HS-5 (cell line): Measurements from ENCODE around the gene CSNK2A1.
"Not testable (repeated sequence)": the region's sequence is repeated elsewhere in the genome, so short reads cannot be mapped to it uniquely, and the experiment has no call there.

Experiments
- DNase-seq: peaks from one replicate; pipeline ENCODE4 v3.0.0-alpha.2; 2012; ENCODE audit warnings: low read depth

The CSNK2A1 gene

DNA sequence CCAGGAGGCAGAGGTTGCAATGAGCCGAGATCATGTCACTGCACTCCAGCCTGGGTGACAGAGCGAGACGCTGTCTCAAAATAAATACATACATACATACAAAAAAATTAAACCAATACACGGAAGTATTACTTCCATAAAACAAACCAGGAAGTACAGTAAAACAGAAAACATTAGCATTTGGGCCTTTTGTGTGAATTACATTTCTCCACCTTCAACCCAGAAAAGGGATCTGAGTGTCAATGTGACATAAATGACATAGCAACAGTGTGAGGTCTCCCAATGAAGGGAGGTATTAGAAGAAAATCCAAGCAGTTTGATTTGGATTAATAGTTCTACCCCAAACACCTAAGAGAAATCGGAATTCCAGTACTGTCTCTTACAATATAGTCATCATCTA is 10.1 kb downstream of the CSNK2A1 start:
- DNase-seq: no peak

GRCh38 chr20:532530-532929 is 11.1 kb downstream of the CSNK2A1 start:
- no peak for DNase-seq

DNA sequence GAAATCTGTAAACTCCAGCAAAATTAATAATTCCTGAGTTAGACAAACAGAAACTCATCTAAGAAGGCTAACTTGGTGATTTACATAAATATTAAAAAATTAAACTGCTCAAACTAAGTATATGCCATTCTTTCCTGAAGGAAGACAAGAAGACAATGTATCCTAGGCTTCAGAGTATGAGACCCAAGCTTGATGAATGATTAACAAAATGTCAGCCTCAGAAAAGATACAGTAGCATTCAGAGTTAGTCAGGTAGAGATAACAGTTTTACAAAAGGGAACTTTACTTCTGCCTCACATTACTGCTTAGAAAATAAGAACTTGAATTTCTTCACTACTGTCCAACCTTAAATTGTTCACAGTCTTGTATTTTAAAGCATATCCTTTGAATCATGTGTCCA is 12.0 kb downstream of the CSNK2A1 start:
- no peak for DNase-seq

DNA sequence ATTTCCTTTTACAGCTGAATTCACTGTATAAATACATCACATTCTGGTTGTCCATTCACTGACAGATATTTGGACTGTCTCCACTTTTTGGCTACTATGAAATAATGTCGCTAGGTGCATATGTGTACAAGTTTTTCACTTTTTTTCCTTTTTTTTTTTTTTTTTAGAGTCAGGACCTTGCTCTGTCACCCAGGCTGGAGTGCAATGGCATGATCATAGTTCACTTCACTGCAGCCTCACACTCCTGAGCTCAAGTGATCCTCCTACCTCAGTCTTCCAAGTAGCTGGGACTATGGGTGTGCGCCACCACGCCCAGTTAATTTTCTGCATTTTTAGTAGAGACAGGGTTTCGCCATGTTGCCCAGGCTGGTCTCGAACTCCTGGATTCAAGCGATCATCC is 13.3 kb downstream of the CSNK2A1 start:
- DNase-seq: no peak

DNA sequence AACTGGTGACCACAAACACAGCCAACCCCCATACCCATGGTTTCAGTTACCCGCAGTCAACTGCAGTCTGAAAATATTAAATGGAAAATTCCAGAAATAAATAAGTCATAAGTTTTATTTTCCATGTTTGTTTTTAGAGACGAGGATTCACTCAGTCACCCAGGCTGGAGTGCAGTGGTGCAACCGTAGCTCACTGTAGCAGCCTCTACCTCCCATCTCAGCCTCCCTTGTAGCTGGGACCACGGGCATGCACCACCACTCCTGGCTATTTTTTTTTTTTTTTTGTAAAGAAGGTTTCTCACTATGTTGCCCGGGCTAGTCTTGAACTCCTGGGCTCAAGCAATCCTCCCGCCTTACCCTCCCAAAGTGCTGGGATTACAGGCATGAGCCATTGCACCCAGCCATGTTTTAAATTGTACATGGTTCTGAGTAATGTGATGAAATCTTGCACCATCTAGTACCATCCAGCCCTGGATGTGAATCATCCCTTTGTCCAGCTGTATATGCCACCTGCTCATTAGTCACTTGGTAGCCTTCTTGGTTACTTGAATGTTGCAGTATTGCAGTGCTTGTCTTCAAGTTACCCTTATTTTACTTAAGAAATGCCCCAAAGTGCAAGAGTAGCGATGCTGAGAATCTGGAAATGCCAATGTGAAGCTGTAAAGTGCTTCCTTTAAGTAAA is 14.5 kb downstream of the CSNK2A1 start:
- peak; percentile 83 for DNase-seq

- no peak for DNase-seq
Measured at GRCh38 chr20:527571-527886, 16.1 kb downstream of the CSNK2A1 start.

GRCh38 chr20:521860-522259 is 21.7 kb downstream of the CSNK2A1 start:
- no peak for DNase-seq

DNA sequence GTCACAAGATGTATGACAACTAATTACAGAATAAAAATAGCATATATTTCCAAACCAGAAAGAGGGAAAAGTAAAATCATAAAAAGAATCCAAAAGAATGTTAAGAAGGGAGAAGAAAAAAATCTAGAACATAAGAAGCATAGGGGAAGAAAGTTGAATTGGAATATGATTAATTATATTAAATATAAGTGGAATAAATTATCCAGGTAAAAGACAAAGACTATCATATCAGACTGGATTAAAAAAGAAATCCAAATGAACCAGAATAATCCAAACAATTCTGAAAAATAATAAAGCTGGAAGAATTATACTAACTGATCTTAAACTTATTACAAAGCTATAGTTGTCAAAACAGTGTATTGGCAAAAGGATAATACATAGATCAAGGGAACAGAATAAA is 23.6 kb downstream of the CSNK2A1 start:
- DNase-seq: no peak

DNA sequence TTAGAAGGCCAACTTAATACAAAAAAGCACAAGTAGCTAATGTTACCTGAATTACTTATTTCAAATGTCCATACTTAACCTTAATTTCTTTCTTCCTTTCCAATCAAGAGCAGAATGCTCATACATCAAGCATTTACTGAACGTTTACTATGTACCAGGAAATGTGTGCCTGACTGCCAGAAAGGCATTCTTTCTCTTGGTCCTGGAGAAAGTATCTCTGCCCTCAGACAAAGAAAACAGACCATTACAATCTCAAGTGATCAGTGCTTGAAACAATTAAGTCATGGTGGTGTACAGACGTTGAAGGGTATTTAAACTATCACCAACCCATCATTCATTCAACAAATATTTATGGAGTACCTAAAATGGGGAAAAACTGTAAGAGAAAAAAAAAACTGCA is 26.4 kb downstream of the CSNK2A1 start:
- no peak for DNase-seq

- DNase-seq: no peak
Measured at GRCh38 chr20:516799-517198, 26.8 kb downstream of the CSNK2A1 start.

- DNase-seq: no peak
Measured at GRCh38 chr20:515696-516095, 27.9 kb downstream of the CSNK2A1 start.

GRCh38 chr20:513429-513828 is 30.2 kb downstream of the CSNK2A1 start:
- no peak for DNase-seq

DNA sequence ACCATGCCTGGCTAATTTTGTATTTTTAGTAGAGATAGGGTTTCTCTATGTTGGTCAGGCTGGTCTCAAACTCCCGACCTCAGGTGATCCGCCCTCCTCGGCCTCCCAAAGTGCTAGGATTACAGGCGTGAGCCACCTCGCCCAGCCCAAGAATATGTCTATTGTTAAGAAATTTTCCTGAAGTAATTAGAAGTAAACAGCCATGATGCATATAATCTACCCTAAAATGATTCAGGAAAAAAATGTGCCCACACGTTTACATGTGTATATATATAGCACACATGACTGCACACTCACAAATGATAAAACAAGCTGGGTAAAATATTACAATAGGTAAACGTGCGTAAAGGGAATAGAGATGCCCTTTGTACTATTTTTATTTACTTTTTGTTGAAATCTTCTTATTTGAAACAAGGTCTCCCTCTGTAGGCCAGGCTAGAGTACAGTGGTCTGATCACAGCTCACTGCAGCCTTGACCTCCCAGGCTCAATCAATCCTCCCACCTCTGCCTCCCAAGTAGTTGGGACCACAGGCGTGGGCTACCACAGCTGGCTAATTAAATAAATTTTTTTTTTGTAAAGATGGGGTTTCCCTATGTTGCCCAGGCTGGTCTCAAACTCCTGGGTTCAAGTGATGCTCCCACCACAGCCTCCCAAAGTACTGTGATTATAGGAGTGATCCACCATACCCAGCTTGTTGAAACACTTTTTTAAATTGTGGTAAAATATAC is 33.1 kb downstream of the CSNK2A1 start:
- not testable (repeated sequence) for DNase-seq

DNA sequence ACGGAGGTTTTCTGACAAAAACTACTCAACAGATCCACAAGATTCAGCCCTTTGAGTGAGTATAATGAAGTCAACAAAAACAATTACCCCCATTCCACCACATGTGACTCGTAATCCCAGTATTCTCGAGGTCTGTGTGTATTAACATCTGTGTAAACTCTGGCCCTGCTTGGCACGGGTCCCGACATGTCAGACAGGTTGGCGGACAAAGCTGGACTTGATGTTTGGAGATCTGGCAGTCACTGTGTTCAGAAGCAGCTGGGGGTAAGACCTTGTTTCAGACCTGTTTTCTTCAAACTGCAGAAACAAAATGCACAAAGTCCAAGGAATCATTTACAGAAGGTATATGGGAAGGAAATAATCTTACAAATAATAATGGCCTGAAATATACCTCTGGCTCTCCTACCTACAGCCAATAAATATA is 35.2 kb downstream of the CSNK2A1 start:
- DNase-seq: peak; percentile 10

- DNase-seq: no peak
Measured at GRCh38 chr20:507761-508332, 35.7 kb downstream of the CSNK2A1 start.

- no peak for DNase-seq
Measured at GRCh38 chr20:507006-507758, 36.4 kb downstream of the CSNK2A1 start.

DNA sequence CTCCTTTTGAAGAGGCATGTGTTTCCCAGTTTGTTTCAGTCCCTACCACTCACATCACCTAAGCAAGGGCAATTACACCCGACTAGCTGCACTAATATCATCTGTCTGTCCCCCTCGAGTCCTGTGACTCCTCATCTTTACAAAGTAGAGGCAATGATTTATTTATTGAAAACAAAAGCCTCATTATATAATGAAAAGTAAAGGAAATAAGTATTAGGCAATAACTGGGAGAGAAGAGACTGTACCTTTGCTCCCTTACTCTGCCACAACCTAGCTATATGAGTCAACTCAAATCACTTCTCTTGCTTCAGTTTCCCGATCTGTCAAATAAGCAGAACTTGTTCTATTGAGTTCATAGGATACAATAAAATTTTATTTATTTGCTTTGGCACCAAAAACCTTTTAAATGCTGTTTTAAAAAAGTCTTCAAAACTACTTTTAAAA is 38.9 kb downstream of the CSNK2A1 start:
- DNase-seq: no peak

DNA sequence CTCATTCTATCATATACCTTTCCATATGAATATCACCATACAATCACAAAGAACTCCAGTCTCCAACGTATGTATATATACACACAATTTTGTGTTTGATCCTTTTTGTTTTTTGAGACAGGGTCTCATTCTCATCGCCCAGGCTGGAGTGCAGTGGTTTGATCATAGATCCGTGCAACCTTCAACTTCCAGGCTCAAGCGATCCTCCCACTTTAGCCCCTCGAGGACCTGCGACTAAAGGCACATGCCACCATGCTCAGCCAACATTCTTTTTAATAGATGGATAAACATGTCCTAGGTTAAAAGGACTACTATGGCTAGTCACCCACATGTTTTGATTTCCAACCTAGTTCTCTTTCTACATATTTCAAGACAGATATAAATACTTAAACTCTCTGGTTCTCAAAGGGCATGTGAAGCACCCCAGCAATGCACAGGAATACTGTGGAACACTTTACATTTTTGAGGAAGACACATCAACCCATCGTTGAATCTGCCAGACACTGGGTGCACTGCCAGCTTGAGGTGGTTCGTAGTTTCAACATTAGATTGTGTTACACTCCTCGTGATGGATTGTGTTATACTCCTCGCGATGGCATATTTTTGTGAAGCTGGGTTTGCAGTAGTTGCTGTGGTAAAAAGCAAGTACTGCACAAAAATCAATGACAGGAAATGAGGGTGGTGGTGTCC is 40.4 kb downstream of the CSNK2A1 start:
- DNase-seq: no peak

- no peak for DNase-seq
Measured at GRCh38 chr20:497979-498378, 45.6 kb downstream of the CSNK2A1 start.

DNA sequence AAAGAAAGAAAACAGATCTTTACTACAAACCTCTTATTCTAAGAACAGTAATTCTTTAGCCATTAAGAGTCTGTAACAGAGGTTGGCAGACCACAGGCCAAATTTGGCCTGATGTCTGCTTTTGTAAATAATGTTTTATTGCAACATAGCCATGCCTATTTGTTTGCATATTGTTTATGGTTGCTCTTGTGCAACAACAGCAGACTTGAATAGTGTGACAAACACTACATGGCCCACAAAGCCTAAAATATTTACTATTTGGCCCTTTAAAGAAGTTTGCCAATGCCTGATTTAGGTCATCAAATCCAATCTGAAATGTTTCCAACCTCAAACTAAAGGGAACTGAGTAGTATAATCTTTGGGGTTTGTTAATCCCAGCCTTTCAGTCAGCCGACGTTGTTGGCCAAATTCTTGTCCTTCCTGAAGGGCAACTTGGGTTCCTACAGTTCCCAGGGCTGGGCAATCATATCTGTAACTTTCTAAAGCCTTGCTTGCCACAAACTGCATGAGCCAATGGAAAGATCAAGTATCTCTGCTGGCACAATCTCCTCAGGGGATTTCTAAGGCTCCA is 47.4 kb downstream of the CSNK2A1 start:
- DNase-seq: no peak

- no peak for DNase-seq
Measured at GRCh38 chr20:492159-492558, 51.4 kb downstream of the CSNK2A1 start.

DNA sequence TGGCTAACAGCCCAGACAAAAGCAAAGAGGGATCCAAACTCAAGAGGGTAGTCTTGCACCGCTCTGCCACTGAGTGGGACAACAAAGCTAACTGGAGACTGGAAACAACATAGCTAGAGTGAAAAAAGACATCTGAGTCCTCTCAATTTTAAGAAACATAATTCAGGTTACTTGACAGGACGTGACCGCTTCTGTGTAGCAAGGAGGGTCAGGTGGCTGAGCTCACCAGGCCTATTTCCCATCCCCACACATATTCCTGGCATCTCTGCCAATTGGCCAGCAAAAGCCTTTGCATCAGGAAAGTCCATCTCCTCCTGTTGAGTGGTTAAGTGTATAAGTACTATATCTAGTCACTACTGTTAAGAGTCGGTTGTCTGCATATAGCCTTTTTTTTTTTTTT is 55.9 kb downstream of the CSNK2A1 start:
- DNase-seq: no peak
